Chondrocyte (in vitro differentiated cells): ENCODE measurements around the gene GNB1L. TPM values are rescaled to one million over a fixed set of nuclear protein-coding genes. Genes with fewer than 3 reads are reported as not detected.
A peak's percentile ranks its signal among the peaks of the same experiment; 100 is the strongest.

ENCODE experiments used
- DNase-seq: peaks from one replicate; pipeline ENCODE4 v3.0.0; 2021; ENCODE audit warnings: mixed read lengths, low spot score
- H3K27ac Mint-ChIP-seq: one replicate; pipeline ENCODE4 v1.8.0; 2021; ENCODE audit warnings: mild to moderate bottlenecking, moderate library complexity, mixed read lengths; ENCODE audit not compliant: unreplicated experiment
- H3K27me3 Mint-ChIP-seq: 2 replicates; pipeline ENCODE4 v1.8.0; 2021; ENCODE audit warnings: low read depth, mixed read lengths
- H3K36me3 Mint-ChIP-seq: 2 replicates; pipeline ENCODE4 v1.8.0; 2021; ENCODE audit warnings: low read depth, mixed read lengths
- H3K4me1 Mint-ChIP-seq: 2 replicates; pipeline ENCODE4 v1.8.0; 2021; ENCODE audit warnings: low read depth, mild to moderate bottlenecking, mixed read lengths
- H3K4me3 Mint-ChIP-seq: one replicate; pipeline ENCODE4 v1.8.0; 2021; ENCODE audit warnings: mild to moderate bottlenecking, moderate library complexity, mixed read lengths; ENCODE audit not compliant: unreplicated experiment
- H3K9me3 Mint-ChIP-seq: 2 replicates; pipeline ENCODE4 v1.8.0; 2021; ENCODE audit warnings: low read depth, mixed read lengths
- CTCF ChIP-seq: fragments of 200-600 bp; sonication (generic); IDR thresholded peaks from 2 replicates; pipeline ENCODE4 v1.5.0; 2021; ENCODE audit warnings: antibody characterized with exemption, mild to moderate bottlenecking, moderate library complexity
- total RNA-seq: library from RNA; stranded (reverse); gene quantifications from 3 replicates; pipeline ENCODE4 v1.2.1, GENCODE V29; 2021

GNB1L gene
- total RNA-seq, 1 donor from 2014 or later: 5.3 TPM

DNA sequence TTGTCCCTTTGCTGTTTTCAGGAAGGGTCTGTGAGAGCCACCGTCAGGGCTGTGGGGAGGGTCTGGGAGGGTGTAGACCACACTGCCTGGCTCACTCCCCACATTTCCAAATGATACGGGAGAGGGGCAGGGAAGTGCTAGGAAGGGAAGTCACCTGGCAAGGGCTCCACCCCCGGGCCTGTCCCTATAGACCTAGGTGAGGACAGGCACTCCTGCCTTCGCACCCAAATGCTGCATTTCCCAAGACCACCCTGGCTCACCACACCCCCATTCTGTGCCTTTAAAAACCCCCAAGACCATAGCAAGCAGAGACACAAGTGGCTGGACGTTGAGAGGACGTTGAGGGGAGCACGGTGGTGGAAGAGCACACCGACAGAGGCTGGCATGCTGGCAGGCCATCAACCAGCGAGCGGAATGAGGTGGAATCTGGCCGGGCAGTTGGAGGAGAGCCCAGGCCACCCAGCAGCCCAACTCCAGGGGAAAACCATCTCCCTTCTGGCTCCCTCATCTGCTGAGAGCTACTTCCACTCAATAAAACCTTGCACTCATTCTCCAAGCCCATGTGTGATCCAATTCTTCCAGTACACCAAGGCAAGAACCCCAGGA, 45.7 kb downstream of the GNB1L start:
- H3K9me3 Mint-ChIP-seq: no peaks in the 10 kb centered on the region
- no peak for TF ChIP-seq CTCF
- H3K27ac Mint-ChIP-seq: no peak overlapping the region
- H3K27me3 Mint-ChIP-seq: no peaks in the 10 kb centered on the region
- H3K4me1 Mint-ChIP-seq: peaks cover 22% of the 10 kb centered on the region
- peaks cover 2% of the 10 kb centered on the region for H3K36me3 Mint-ChIP-seq
- no peak overlapping the region for H3K4me3 Mint-ChIP-seq
- no peak for DNase-seq

- H3K36me3 Mint-ChIP-seq: peaks cover 2% of the 10 kb centered on the region
- TF ChIP-seq CTCF: no peak
- no peak overlapping the region for H3K4me3 Mint-ChIP-seq
- H3K9me3 Mint-ChIP-seq: no peaks in the 10 kb centered on the region
- no peak overlapping the region for H3K27ac Mint-ChIP-seq
- peaks cover 22% of the 10 kb centered on the region for H3K4me1 Mint-ChIP-seq
- DNase-seq: no peak
- no peaks in the 10 kb centered on the region for H3K27me3 Mint-ChIP-seq
These were observed 46.5 kb downstream of the GNB1L start for GRCh38 chr22:19807914-19808872.

- H3K4me1 Mint-ChIP-seq: peaks cover 22% of the 10 kb centered on the region
These were observed 47.3 kb downstream of the GNB1L start for GRCh38 chr22:19807161-19807913.

DNA sequence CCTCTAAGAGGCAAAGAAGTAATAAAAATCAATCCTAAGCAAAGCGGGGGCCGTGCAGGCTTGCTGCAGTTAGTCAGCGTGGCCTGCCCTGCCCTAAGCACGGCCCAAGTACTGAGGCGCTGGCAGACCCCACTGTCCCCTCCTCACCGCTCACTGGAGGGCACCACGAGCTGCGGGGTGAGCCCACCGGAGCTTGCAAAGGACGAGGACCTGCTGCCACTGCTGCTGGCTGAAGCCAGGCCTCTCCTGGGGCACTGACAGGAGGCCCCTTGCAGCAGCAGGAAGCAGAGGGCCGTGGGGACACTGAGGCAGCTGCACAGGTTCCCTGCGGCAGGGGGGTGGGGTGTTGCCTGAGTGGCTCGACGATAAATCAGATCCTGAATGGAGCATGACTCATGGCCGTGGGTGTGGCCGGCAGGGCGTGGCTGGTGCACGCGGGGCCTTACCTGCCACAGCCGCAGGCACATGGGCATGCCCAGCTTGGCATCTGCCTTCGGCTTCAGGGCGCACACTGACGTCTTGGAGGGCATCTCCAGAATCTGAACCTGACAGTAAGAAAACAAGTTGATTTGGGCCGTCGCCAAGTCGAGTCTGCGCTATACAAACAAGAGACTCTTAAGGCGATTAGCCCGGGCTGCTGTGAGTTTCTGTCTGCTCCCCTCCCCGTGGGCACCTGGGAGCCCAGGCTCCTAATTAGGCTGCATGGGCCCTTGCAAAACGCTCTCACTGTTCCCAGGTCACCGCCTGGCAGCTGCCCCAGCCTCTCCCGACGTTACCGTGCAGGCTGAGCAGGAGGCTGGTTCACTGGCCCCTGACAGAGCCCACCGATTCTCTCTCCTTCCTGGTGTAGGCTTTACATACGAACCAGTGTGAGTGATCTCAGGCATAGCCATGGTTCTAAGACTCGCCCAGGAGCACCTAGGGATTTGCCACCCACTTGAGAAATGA, 48.2 kb downstream of the GNB1L start:
- Mint-ChIP-seq H3K27me3 (no peaks in the 10 kb centered on the region), H3K36me3 (peaks cover 6% of the 10 kb centered on the region), H3K27ac (no peak overlapping the region), H3K4me3 (no peak overlapping the region), H3K4me1 (peaks cover 21% of the 10 kb centered on the region), H3K9me3 (no peaks in the 10 kb centered on the region)
- no peak for TF ChIP-seq CTCF
- peak; percentile 79 for DNase-seq

More at GRCh38 chr22:19807161-19807913, 47.3 kb downstream of the GNB1L start:
- peaks cover 6% of the 10 kb centered on the region for H3K36me3 Mint-ChIP-seq
- H3K4me3 Mint-ChIP-seq: no peak overlapping the region
- no peaks in the 10 kb centered on the region for H3K9me3 Mint-ChIP-seq
- no peak for DNase-seq
- H3K27ac Mint-ChIP-seq: no peak overlapping the region
- no peak for TF ChIP-seq CTCF
- H3K27me3 Mint-ChIP-seq: no peaks in the 10 kb centered on the region
